PFSK-1 (cell line): ENCODE results near the gene SGIP1.

Source experiments
- FOXP2 ChIP-seq: optimal IDR thresholded peaks from 2 replicates; pipeline ENCODE3; 2011; ENCODE audit warnings: borderline replicate concordance, control low read depth, inconsistent platforms; ENCODE audit not compliant: insufficient read depth; ENCODE audit errors: extremely low read length, extremely low read depth
- POLR2AphosphoS5 ChIP-seq: IDR thresholded peaks from 2 replicates; pipeline ENCODE4 v1.6.1; 2012; ENCODE audit warnings: low read depth, mild to moderate bottlenecking, control low read depth, low read length, moderate library complexity
- REST ChIP-seq, 2 experiments: IDR thresholded peaks; 2 replicates each; pipeline versions ENCODE4 v1.6.1 to v1.8.0; 2011 to 2012; ENCODE audit warnings: low read depth in 2 of 2, low read length in 2 of 2, control low read depth in 1 of 2, inconsistent platforms in 1 of 2, mild to moderate bottlenecking in 1 of 2, moderate library complexity in 1 of 2; ENCODE audit not compliant: insufficient read depth in 1 of 2
- SIN3A ChIP-seq: IDR thresholded peaks from 2 replicates; pipeline ENCODE4 v1.6.1; 2012; ENCODE audit warnings: mild to moderate bottlenecking, low read length, moderate library complexity, borderline replicate concordance; ENCODE audit not compliant: insufficient read depth
- TAF1 ChIP-seq: IDR thresholded peaks from 2 replicates; pipeline ENCODE4 v1.6.1; 2012; ENCODE audit warnings: low read length, control low read depth, borderline replicate concordance; ENCODE audit not compliant: insufficient read depth

SGIP1 gene

GRCh38 chr1:66557157-66557556 is 23.2 kb downstream of the SGIP1 start:
- no peak for TF ChIP-seq TAF1
- no peak for TF ChIP-seq REST (IDR thresholded peaks at IDR 0.05; ENCODE audit: insufficient read depth in 1 of 2, low read depth in 2 of 2, low read length in 2 of 2)
- no peak for TF ChIP-seq POLR2AphosphoS5
- TF ChIP-seq FOXP2 = no peak
- TF ChIP-seq SIN3A = no peak

- TF ChIP-seq POLR2AphosphoS5 (no peak), TAF1 (no peak), REST (IDR thresholded peaks at IDR 0.05; ENCODE audit: insufficient read depth in 1 of 2, low read depth in 2 of 2, low read length in 2 of 2) (0 out of 4 replicates have a peak, but pooled peaks of 1 of the 2 experiments have one; percentile 27)
Observed at GRCh38 chr1:66559517-66559916, 25.6 kb downstream of the SGIP1 start.

DNA sequence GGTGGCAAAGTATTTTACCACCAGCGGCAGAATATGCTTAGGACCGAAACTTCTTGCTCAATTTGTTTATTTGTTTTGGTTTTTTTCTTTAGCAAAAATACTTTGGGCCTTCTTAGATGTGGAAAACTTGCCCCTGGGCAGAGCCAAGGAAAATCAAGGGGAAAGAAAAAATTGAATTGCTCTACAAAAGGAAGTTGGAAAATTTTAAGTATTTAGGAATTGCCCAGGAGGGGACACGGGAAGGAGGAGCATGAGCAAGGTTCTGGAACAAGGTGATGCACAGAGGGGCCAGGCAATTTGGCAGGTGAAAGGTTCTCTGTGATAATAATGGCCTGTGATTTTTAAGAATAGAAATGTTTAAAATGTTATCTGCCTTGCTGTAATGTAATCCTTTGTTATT is 28.6 kb downstream of the SGIP1 start:
- no peak for TF ChIP-seq FOXP2
- no peak for TF ChIP-seq POLR2AphosphoS5
- no peak for TF ChIP-seq TAF1
- TF ChIP-seq SIN3A = no peak
- no peak for TF ChIP-seq REST (IDR thresholded peaks at IDR 0.05; ENCODE audit: insufficient read depth in 1 of 2, low read depth in 2 of 2, low read length in 2 of 2)

GRCh38 chr1:66563094-66563800 is 29.3 kb downstream of the SGIP1 start:
- TF ChIP-seq TAF1 (no peak), POLR2AphosphoS5 (no peak), FOXP2 (no peak)

- no peak for TF ChIP-seq POLR2AphosphoS5
- TF ChIP-seq FOXP2 = peak; percentile 69
Observed at GRCh38 chr1:66563941-66564630, 30.1 kb downstream of the SGIP1 start.

DNA sequence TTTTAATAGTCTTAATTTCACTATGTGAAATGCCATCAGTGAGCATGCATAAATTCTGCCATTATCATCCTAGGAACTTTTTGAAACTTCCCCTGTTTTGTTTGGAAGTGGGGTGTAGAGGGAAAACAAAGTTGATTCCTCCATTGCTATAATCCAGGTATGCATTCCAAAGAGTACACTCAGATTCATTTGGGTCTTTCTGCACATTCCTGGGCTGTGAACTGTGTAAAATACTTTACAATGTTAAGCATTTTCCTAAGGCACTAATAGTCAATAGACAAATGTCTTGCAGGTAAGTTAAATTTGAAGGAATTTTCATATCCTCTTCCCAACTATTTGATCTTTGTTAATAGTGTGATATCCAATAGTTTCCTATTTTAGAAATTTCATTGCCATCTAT is 36.2 kb downstream of the SGIP1 start:
- TF ChIP-seq TAF1 (no peak), FOXP2 (no peak), REST (IDR thresholded peaks at IDR 0.05; ENCODE audit: insufficient read depth in 1 of 2, low read depth in 2 of 2, low read length in 2 of 2) (no peak), POLR2AphosphoS5 (no peak), SIN3A (no peak)
